ENCODE measurements around the gene NCAM1. TPM values are rescaled to one million over a fixed set of nuclear protein-coding genes. Genes with fewer than 3 reads are reported as not detected.

The NCAM1 gene
- total RNA-seq, 1 experiment from 2014 or later = 0.95 TPM

GRCh38 chr11:113142508-113142907, 181.3 kb downstream of the NCAM1 start:
- H3K4me3 ChIP-seq (ENCODE audit: low read depth, low read length) = no peak overlapping the region
- no peak for DNase-seq
- Mint-ChIP-seq H3K4me3 (ENCODE audit: unreplicated experiment) (no peak overlapping the region), H3K27ac (ENCODE audit: unreplicated experiment) (no peak overlapping the region), H3K36me3 (ENCODE audit: insufficient read depth, unreplicated experiment) (no peaks in the 10 kb centered on the region), H3K27me3 (ENCODE audit: insufficient read depth, unreplicated experiment) (peaks cover 51% of the 10 kb centered on the region), H3K9me3 (ENCODE audit: unreplicated experiment) (no peaks in the 10 kb centered on the region), H3K4me1 (ENCODE audit: low read depth, unreplicated experiment) (no peaks in the 10 kb centered on the region)
- no peaks in the 10 kb centered on the region for H3K36me3 ChIP-seq (ENCODE audit: control insufficient read depth, insufficient read depth, low read length)
- ChIA-PET POLR2A (no interaction called here), CTCF (no interaction called here)
- BruUV-seq (replicated peaks) = no TSS peak
- intact Hi-C loops (cut with micrococcal nuclease; ENCODE audit: unreplicated experiment) = no loop called here
- H3K27me3 ChIP-seq (replicated peaks; ENCODE audit: control insufficient read depth, insufficient read depth, low read length) = peaks cover 3% of the 10 kb centered on the region
- TF ChIP-seq CTCF (IDR thresholded peaks at IDR 0.05; ENCODE audit: insufficient read depth in 1 of 2, low read depth in 1 of 2, low read length in 1 of 2, severe bottlenecking in 1 of 2, unreplicated experiment in 1 of 2) = no peak
- H3K4me1 ChIP-seq = no peaks in the 10 kb centered on the region
- no peaks in the 10 kb centered on the region for H3K9me3 ChIP-seq

GRCh38 chr11:113147249-113147648, 186.0 kb downstream of the NCAM1 start:
- no peaks in the 10 kb centered on the region for H3K36me3 ChIP-seq (ENCODE audit: control insufficient read depth, insufficient read depth, low read length)
- H3K4me3 ChIP-seq (ENCODE audit: low read depth, low read length) = no peak overlapping the region
- no peaks in the 10 kb centered on the region for H3K4me1 Mint-ChIP-seq (ENCODE audit: low read depth, unreplicated experiment)
- no peak for TF ChIP-seq CTCF (IDR thresholded peaks at IDR 0.05; ENCODE audit: insufficient read depth in 1 of 2, low read depth in 1 of 2, low read length in 1 of 2, severe bottlenecking in 1 of 2, unreplicated experiment in 1 of 2)
- no peaks in the 10 kb centered on the region for H3K9me3 ChIP-seq
- CTCF ChIA-PET = no interaction called here
- intact Hi-C loops (cut with micrococcal nuclease; ENCODE audit: unreplicated experiment) = no loop called here
- H3K9me3 Mint-ChIP-seq (ENCODE audit: unreplicated experiment) = no peaks in the 10 kb centered on the region
- no TSS peak for BruUV-seq (replicated peaks)
- POLR2A ChIA-PET = no interaction called here
- no peak overlapping the region for H3K4me3 Mint-ChIP-seq (ENCODE audit: unreplicated experiment)
- DNase-seq = no peak
- no peaks in the 10 kb centered on the region for H3K4me1 ChIP-seq
- H3K27me3 ChIP-seq (replicated peaks; ENCODE audit: control insufficient read depth, insufficient read depth, low read length) = peaks cover 4% of the 10 kb centered on the region
- H3K36me3 Mint-ChIP-seq (ENCODE audit: insufficient read depth, unreplicated experiment) = no peaks in the 10 kb centered on the region
- H3K27me3 Mint-ChIP-seq (ENCODE audit: insufficient read depth, unreplicated experiment) = peaks cover 38% of the 10 kb centered on the region
- no peak overlapping the region for H3K27ac Mint-ChIP-seq (ENCODE audit: unreplicated experiment)

- no peaks in the 10 kb centered on the region for H3K9me3 ChIP-seq
- ChIA-PET CTCF (no interaction called here), POLR2A (no interaction called here)
- intact Hi-C loops (cut with micrococcal nuclease; ENCODE audit: unreplicated experiment) = no loop called here
- TF ChIP-seq CTCF (IDR thresholded peaks at IDR 0.05; ENCODE audit: insufficient read depth in 1 of 2, low read depth in 1 of 2, low read length in 1 of 2, severe bottlenecking in 1 of 2, unreplicated experiment in 1 of 2) = no peak
- Mint-ChIP-seq H3K36me3 (ENCODE audit: insufficient read depth, unreplicated experiment) (no peaks in the 10 kb centered on the region), H3K27ac (ENCODE audit: unreplicated experiment) (no peak overlapping the region), H3K27me3 (ENCODE audit: insufficient read depth, unreplicated experiment) (peaks cover 34% of the 10 kb centered on the region), H3K4me1 (ENCODE audit: low read depth, unreplicated experiment) (no peaks in the 10 kb centered on the region), H3K4me3 (ENCODE audit: unreplicated experiment) (no peak overlapping the region), H3K9me3 (ENCODE audit: unreplicated experiment) (no peaks in the 10 kb centered on the region)
- DNase-seq = no peak
- no TSS peak for BruUV-seq (replicated peaks)
- H3K36me3 ChIP-seq (ENCODE audit: control insufficient read depth, insufficient read depth, low read length) = no peaks in the 10 kb centered on the region
- no peaks in the 10 kb centered on the region for H3K4me1 ChIP-seq
- H3K4me3 ChIP-seq (ENCODE audit: low read depth, low read length) = no peak overlapping the region
- H3K27me3 ChIP-seq (replicated peaks; ENCODE audit: control insufficient read depth, insufficient read depth, low read length) = peaks cover 2% of the 10 kb centered on the region
Observed at GRCh38 chr11:113148076-113148475, 186.9 kb downstream of the NCAM1 start.
